Calu3 (cell line): ENCODE measurements around the gene RALGPS1. TPM values are rescaled to one million over a fixed set of nuclear protein-coding genes. Genes with fewer than 3 reads are reported as not detected.

ENCODE experiments used
- BruUV-seq: library from RNA; stranded (reverse); fragments of 400-500 nt; replicated peaks from 2 replicates; lab custom pipeline; 2021; lab: Mats Ljungman, UMichigan
- CTCF ChIA-PET: fragments of 300-600 bp; sonication (Branson Sonifier 250); formaldehyde crosslinking; loops from one replicate; lab custom pipeline; 2022; ENCODE audit warnings: antibody characterized with exemption; lab: Charles Lee
- DNase-seq: peaks from one replicate; pipeline ENCODE4 v3.0.0; 2022
- H3K27ac Mint-ChIP-seq: one replicate; pipeline ENCODE4 v1.8.0; 2022; ENCODE audit warnings: mixed read lengths; ENCODE audit not compliant: unreplicated experiment
- H3K27me3 Mint-ChIP-seq: one replicate; pipeline ENCODE4 v1.8.0; 2022; ENCODE audit warnings: mixed read lengths; ENCODE audit not compliant: unreplicated experiment
- H3K36me3 Mint-ChIP-seq: one replicate; pipeline ENCODE4 v1.8.0; 2022; ENCODE audit warnings: mild to moderate bottlenecking, moderate library complexity, mixed read lengths; ENCODE audit not compliant: insufficient read depth, unreplicated experiment
- H3K4me1 Mint-ChIP-seq: one replicate; pipeline ENCODE4 v1.8.0; 2022; ENCODE audit warnings: mild to moderate bottlenecking, low read depth, mixed read lengths; ENCODE audit not compliant: unreplicated experiment
- H3K4me3 Mint-ChIP-seq: one replicate; pipeline ENCODE4 v1.8.0; 2022; ENCODE audit warnings: mild to moderate bottlenecking, low read depth, moderate library complexity, mixed read lengths; ENCODE audit not compliant: unreplicated experiment
- H3K9me3 Mint-ChIP-seq: one replicate; pipeline ENCODE4 v1.8.0; 2022; ENCODE audit warnings: low read depth, mixed read lengths; ENCODE audit not compliant: unreplicated experiment
- intact Hi-C: fragments of 100-400 bp; cut with micrococcal nuclease; formaldehyde crosslinking; loops from one replicate; pipeline ENCODE4 v1.10.0; 2022; ENCODE audit not compliant: unreplicated experiment
- total RNA-seq: library from RNA; stranded (reverse); gene quantifications from 2 replicates; pipeline ENCODE4 v1.2.3, GENCODE V29; 2022
- TF ChIP-seq, protein P1 (sequence below): fragments of 200-600 bp; IDR thresholded peaks from one replicate; pipeline ENCODE4 v1.8.0; 2022; ENCODE audit warnings: antibody characterized with exemption; ENCODE audit not compliant: unreplicated experiment

RALGPS1 gene
- total RNA-seq, 1 experiment from 2014 or later: 8.3 TPM

DNA sequence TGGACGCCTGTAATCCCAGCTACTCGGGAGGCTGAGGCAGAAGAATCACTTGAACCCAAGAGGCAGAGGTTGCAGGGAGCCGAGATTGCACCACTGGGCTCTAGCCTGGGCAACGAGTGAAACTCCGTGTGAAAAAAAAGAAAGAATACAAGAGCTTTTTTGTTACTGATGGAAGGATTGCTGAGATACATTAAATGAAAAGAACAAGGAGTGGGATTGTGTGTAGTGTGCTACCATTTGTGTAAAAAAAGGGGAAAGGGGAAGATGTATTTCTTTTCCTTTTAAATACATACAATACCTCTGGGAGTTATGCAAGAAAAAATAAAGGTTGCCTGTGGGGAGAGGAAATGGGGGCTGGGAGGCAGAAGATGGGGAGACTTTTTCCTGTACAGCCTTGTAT lies 335.3 kb downstream of the RALGPS1 start:
- CTCF ChIA-PET: no interaction called here
- BruUV-seq: no TSS peak
- H3K27ac Mint-ChIP-seq: no peak overlapping the region
- no peaks in the 10 kb centered on the region for H3K4me1 Mint-ChIP-seq
- H3K4me3 Mint-ChIP-seq: no peak overlapping the region
- no peaks in the 10 kb centered on the region for H3K27me3 Mint-ChIP-seq
- H3K36me3 Mint-ChIP-seq: peaks cover 6% of the 10 kb centered on the region
- TF ChIP-seq, protein P1, sequence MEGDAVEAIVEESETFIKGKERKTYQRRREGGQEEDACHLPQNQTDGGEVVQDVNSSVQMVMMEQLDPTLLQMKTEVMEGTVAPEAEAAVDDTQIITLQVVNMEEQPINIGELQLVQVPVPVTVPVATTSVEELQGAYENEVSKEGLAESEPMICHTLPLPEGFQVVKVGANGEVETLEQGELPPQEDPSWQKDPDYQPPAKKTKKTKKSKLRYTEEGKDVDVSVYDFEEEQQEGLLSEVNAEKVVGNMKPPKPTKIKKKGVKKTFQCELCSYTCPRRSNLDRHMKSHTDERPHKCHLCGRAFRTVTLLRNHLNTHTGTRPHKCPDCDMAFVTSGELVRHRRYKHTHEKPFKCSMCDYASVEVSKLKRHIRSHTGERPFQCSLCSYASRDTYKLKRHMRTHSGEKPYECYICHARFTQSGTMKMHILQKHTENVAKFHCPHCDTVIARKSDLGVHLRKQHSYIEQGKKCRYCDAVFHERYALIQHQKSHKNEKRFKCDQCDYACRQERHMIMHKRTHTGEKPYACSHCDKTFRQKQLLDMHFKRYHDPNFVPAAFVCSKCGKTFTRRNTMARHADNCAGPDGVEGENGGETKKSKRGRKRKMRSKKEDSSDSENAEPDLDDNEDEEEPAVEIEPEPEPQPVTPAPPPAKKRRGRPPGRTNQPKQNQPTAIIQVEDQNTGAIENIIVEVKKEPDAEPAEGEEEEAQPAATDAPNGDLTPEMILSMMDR: no peak
- no peak for DNase-seq
- intact Hi-C loops: no loop called here
- no peaks in the 10 kb centered on the region for H3K9me3 Mint-ChIP-seq

DNA sequence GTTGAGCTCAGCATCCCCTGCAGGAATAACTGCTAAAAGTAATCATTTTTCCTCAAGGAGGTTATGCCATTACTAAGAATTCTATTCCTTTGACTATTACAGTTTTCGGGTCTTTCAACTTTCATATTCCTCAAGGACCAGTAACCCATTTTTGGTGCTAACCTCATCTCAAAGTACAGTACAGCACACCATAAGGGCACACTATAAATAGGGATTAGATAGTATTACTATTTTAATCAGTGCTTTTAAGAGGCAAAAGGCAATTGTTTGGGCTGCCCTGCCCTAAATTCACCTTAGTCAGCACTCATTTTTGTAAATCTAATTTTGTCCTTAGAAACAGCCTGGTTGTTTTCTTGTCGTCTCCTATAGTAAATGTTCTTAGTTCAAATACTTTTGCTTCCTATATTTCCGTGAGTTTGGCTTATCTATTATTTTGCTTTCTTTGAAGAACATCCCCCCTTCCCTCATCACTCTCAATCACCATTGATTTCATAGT lies 336.4 kb downstream of the RALGPS1 start:
- intact Hi-C loops: no loop called here
- CTCF ChIA-PET: no interaction called here
- no peaks in the 10 kb centered on the region for H3K9me3 Mint-ChIP-seq
- TF ChIP-seq, protein P1: no peak
- no peak overlapping the region for H3K4me3 Mint-ChIP-seq
- H3K4me1 Mint-ChIP-seq: no peaks in the 10 kb centered on the region
- BruUV-seq: no TSS peak
- no peaks in the 10 kb centered on the region for H3K36me3 Mint-ChIP-seq
- no peaks in the 10 kb centered on the region for H3K27me3 Mint-ChIP-seq
- no peak for DNase-seq
- H3K27ac Mint-ChIP-seq: no peak overlapping the region

GRCh38 chr9:127252410-127253318 lies 338.1 kb downstream of the RALGPS1 start:
- Mint-ChIP-seq H3K4me1 (no peaks in the 10 kb centered on the region), H3K27me3 (no peaks in the 10 kb centered on the region), H3K9me3 (no peaks in the 10 kb centered on the region), H3K27ac (no peak overlapping the region), H3K36me3 (no peaks in the 10 kb centered on the region), H3K4me3 (no peak overlapping the region)
- DNase-seq: no peak
- intact Hi-C loops: no loop called here
- TF ChIP-seq, protein P1: no peak
- CTCF ChIA-PET: interaction anchor here (0.6 kb wide), 1 partner anchor 312 kb away, joined by 3 read pairs; no protein-coding TSS in a partner anchor
- no TSS peak for BruUV-seq

DNA sequence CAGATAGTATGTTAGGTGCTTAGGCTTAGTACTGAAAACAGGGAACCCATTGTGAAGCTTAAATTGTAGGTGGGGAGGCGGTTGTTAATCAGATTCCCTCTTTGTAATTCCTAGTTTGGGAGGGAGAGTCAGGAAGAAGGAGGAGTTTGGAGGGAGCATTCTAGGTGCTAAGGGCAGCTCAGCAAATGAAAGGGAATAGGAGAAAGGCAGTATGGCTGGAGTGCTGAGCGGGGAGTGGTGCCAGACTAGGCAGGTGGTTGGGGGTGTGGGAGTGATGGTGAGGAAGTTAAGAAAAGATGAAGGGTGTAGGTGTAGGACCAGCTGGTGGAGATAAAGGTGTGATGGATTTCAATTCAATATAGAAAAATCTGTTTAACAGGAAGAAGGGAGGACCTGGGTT lies 338.9 kb downstream of the RALGPS1 start:
- H3K4me1 Mint-ChIP-seq: no peaks in the 10 kb centered on the region
- H3K27me3 Mint-ChIP-seq: no peaks in the 10 kb centered on the region
- DNase-seq: no peak
- CTCF ChIA-PET: no interaction called here
- no peaks in the 10 kb centered on the region for H3K9me3 Mint-ChIP-seq
- no peaks in the 10 kb centered on the region for H3K36me3 Mint-ChIP-seq
- H3K27ac Mint-ChIP-seq: no peak overlapping the region
- intact Hi-C loops: no loop called here
- BruUV-seq: no TSS peak
- TF ChIP-seq, protein P1: no peak
- H3K4me3 Mint-ChIP-seq: no peak overlapping the region
